KMS-11 (cell line): ENCODE data around the gene ATF7.

Source experiments
- H2AFZ ChIP-seq: fragments of 200-600 bp; sonication (generic); 2 replicates; pipeline ENCODE4 v1.6.1; 2016; ENCODE audit warnings: antibody characterized with exemption, mixed run types, low read depth
- H3K27ac ChIP-seq: fragments of 200-600 bp; sonication (generic); 2 replicates; pipeline ENCODE4 v1.6.1; 2016; ENCODE audit warnings: mild to moderate bottlenecking, mixed run types
- H3K27me3 ChIP-seq: fragments of 200-600 bp; sonication (generic); 2 replicates; pipeline ENCODE4 v1.6.1; 2017; ENCODE audit warnings: mild to moderate bottlenecking, low read depth, mixed run types, moderate library complexity; ENCODE audit not compliant: insufficient read depth
- H3K36me3 ChIP-seq: fragments of 200-600 bp; sonication (generic); 2 replicates; pipeline ENCODE4 v1.6.1; 2017; ENCODE audit warnings: mild to moderate bottlenecking, mixed run types; ENCODE audit not compliant: insufficient read depth
- H3K4me1 ChIP-seq: fragments of 200-600 bp; sonication (generic); 2 replicates; pipeline ENCODE4 v1.6.1; 2016; ENCODE audit warnings: mild to moderate bottlenecking, low read depth, mixed run types; ENCODE audit not compliant: poor library complexity, severe bottlenecking
- H3K4me2 ChIP-seq: fragments of 200-600 bp; sonication (generic); 2 replicates; pipeline ENCODE4 v1.7.0; 2016; ENCODE audit warnings: mild to moderate bottlenecking, mixed run types
- H3K4me3 ChIP-seq: fragments of 200-600 bp; sonication (generic); IDR thresholded peaks from 2 replicates; pipeline ENCODE4 v1.6.1; 2017; ENCODE audit warnings: low read depth, low read length, mixed read lengths; ENCODE audit not compliant: insufficient read depth
- H3K79me2 ChIP-seq: fragments of 200-600 bp; sonication (generic); 2 replicates; pipeline ENCODE4 v1.6.1; 2016; ENCODE audit warnings: low read depth, mixed run types; ENCODE audit not compliant: insufficient read depth
- H3K9ac ChIP-seq: fragments of 200-600 bp; sonication (generic); 2 replicates; pipeline ENCODE4 v1.6.1; 2016; ENCODE audit warnings: mild to moderate bottlenecking, mixed run types
- H4K20me1 ChIP-seq: fragments of 200-600 bp; sonication (generic); 2 replicates; pipeline ENCODE4 v1.6.1; 2016; ENCODE audit warnings: mild to moderate bottlenecking, mixed run types; ENCODE audit not compliant: insufficient read depth
- CTCF ChIP-seq: fragments of 200-600 bp; sonication (generic); conservative IDR thresholded peaks from 2 replicates; pipeline ENCODE4 v1.6.1; 2017; ENCODE audit warnings: low read depth, mild to moderate bottlenecking, antibody characterized with exemption, low read length, moderate library complexity, mixed read lengths

The ATF7 gene

GRCh38 chr12:53515291-53515680 lies 110.9 kb downstream of the ATF7 start:
- Histone ChIP-seq H3K9ac (no peak overlapping the region), H3K36me3 (no peaks in the 10 kb centered on the region), H2AFZ (no peak overlapping the region)

GRCh38 chr12:53514628-53515290 lies 111.4 kb downstream of the ATF7 start:
- H3K4me3 ChIP-seq: no peak overlapping the region
- H3K4me1 ChIP-seq: no peaks in the 10 kb centered on the region
- H3K79me2 ChIP-seq: no peaks in the 10 kb centered on the region
- TF ChIP-seq CTCF: no peak
- H3K27ac ChIP-seq: no peak overlapping the region
- no peaks in the 10 kb centered on the region for H4K20me1 ChIP-seq
- no peak overlapping the region for H3K9ac ChIP-seq
- H3K27me3 ChIP-seq: no peaks in the 10 kb centered on the region
- no peak overlapping the region for H2AFZ ChIP-seq
- H3K36me3 ChIP-seq: no peaks in the 10 kb centered on the region
- no peak overlapping the region for H3K4me2 ChIP-seq

More at GRCh38 chr12:53515291-53515680, 110.9 kb downstream of the ATF7 start:
- Histone ChIP-seq H4K20me1 (no peaks in the 10 kb centered on the region), H3K79me2 (no peaks in the 10 kb centered on the region), H3K27me3 (no peaks in the 10 kb centered on the region), H3K4me3 (no peak overlapping the region), H3K27ac (no peak overlapping the region), H3K4me2 (no peak overlapping the region), H3K4me1 (no peaks in the 10 kb centered on the region)
- TF ChIP-seq CTCF: no peak

- Histone ChIP-seq H3K4me1 (peaks cover 2% of the 10 kb centered on the region), H3K27me3 (no peaks in the 10 kb centered on the region), H3K79me2 (no peaks in the 10 kb centered on the region), H3K4me2 (no peak overlapping the region), H4K20me1 (no peaks in the 10 kb centered on the region), H3K9ac (no peak overlapping the region), H3K4me3 (no peak overlapping the region), H2AFZ (no peak overlapping the region), H3K36me3 (no peaks in the 10 kb centered on the region), H3K27ac (no peak overlapping the region)
- no peak for TF ChIP-seq CTCF
Observed at GRCh38 chr12:53513712-53514410, 112.3 kb downstream of the ATF7 start.

- no peak overlapping the region for H3K4me3 ChIP-seq
- H3K4me2 ChIP-seq: no peak overlapping the region
- no peaks in the 10 kb centered on the region for H3K79me2 ChIP-seq
- H3K4me1 ChIP-seq: peaks cover 11% of the 10 kb centered on the region
- H3K9ac ChIP-seq: no peak overlapping the region
- no peaks in the 10 kb centered on the region for H4K20me1 ChIP-seq
- no peak overlapping the region for H2AFZ ChIP-seq
- H3K27me3 ChIP-seq: no peaks in the 10 kb centered on the region
- no peak overlapping the region for H3K27ac ChIP-seq
- H3K36me3 ChIP-seq: no peaks in the 10 kb centered on the region
- no peak for TF ChIP-seq CTCF
Observed at GRCh38 chr12:53510181-53510812, 115.9 kb downstream of the ATF7 start.
